Breast epithelium (tissue), 4 donors: ENCODE data around the gene C16orf96. TPM values are rescaled to one million over a fixed set of nuclear protein-coding genes. Genes with fewer than 3 reads are reported as not detected.
A peak's percentile ranks its signal among the peaks of the same experiment; 100 is the strongest.

ENCODE experiments used
- DNase-seq, 2 donors: peaks; one replicate each; pipeline ENCODE4 v3.0.0-alpha.2; 2019; ENCODE audit warnings: low spot score in 2 of 2
- H3K27ac ChIP-seq, 2 donors: fragments of 200-600 bp; sonication (generic) in 1 of 2; one replicate each; pipeline ENCODE4 v1.5.1; 2016 to 2019; ENCODE audit warnings: mild to moderate bottlenecking in 1 of 2
- H3K27me3 ChIP-seq, 2 donors: fragments of 200-600 bp; sonication (generic) in 1 of 2; one replicate each; pipeline versions ENCODE4 v1.5.1 to v1.6.0; 2017 to 2019; ENCODE audit warnings: control low read depth in 1 of 2, mild to moderate bottlenecking in 1 of 2
- H3K36me3 ChIP-seq: fragments of 200-600 bp; one replicate; pipeline ENCODE4 v1.5.1; 2019
- H3K4me1 ChIP-seq, 2 donors: fragments of 200-600 bp; sonication (generic); one replicate each; pipeline ENCODE4 v1.5.1; 2016 to 2019; ENCODE audit warnings: control low read depth in 1 of 2
- H3K4me3 ChIP-seq, 3 donors: fragments of 200-600 bp; sonication (generic); 1 replicate in 2 of 3; 2 replicates in 1 of 3; pipeline ENCODE4 v1.5.1; 2016 to 2019; ENCODE audit warnings: mild to moderate bottlenecking in 3 of 3, moderate library complexity in 2 of 3
- H3K9me3 ChIP-seq, 2 donors: fragments of 200-600 bp; sonication (generic) in 1 of 2; one replicate each; pipeline ENCODE4 v1.5.1; 2016 to 2019; ENCODE audit warnings: control low read depth in 1 of 2
- CTCF ChIP-seq, 3 donors: fragments of 450-650 bp; IDR thresholded peaks; one replicate each; pipeline ENCODE4 v1.5.1; 2016 to 2017; ENCODE audit warnings: antibody characterized with exemption in 3 of 3, mild to moderate bottlenecking in 3 of 3, moderate library complexity in 3 of 3
- POLR2A ChIP-seq: fragments of 450-650 bp; IDR thresholded peaks from one replicate; pipeline ENCODE4 v1.6.1; 2016; ENCODE audit warnings: antibody characterized with exemption, mild to moderate bottlenecking, moderate library complexity
- POLR2AphosphoS5 ChIP-seq, 3 donors: sonication (generic); formaldehyde crosslinking; IDR thresholded peaks; one replicate each; pipeline ENCODE4 v1.6.1; 2017; ENCODE audit warnings: antibody characterized with exemption in 3 of 3
- intact Hi-C: fragments of 100-400 bp; cut with DNase I; formaldehyde crosslinking; loops from one replicate; pipeline ENCODE4 v1.15.1; 2023; ENCODE audit warnings: low total_unique reads
- total RNA-seq, 3 donors: library from RNA; depleted of rRNA; stranded (reverse); fragments of >200 nt; gene quantifications; one replicate each; pipeline ENCODE4 v1.1.0, GENCODE V29; 2016

C16orf96 gene
- total RNA-seq, 3 donors from 2014 or later, result not detected

- H3K27ac ChIP-seq, result peak overlapping the region in 1 of 2 donors; percentile 23
- TF ChIP-seq POLR2AphosphoS5 (IDR thresholded peaks at IDR 0.05) (no peak), CTCF (IDR thresholded peaks at IDR 0.05) (no peak), POLR2A (no peak)
- no peak for DNase-seq
- intact Hi-C loops, result no loop called here
- no peak overlapping the region for H3K4me3 ChIP-seq
- peaks cover 7% of the 10 kb centered on the region for H3K36me3 ChIP-seq
- H3K4me1 ChIP-seq, result peaks cover 0 to 7% of the 10 kb centered on the region in 2 donors
- H3K9me3 ChIP-seq, result no peaks in the 10 kb centered on the region
- no peaks in the 10 kb centered on the region for H3K27me3 ChIP-seq
Measured at GRCh38 chr16:4513086-4513860, 42.9 kb upstream of the C16orf96 start.

GRCh38 chr16:4513881-4514280, 42.3 kb upstream of the C16orf96 start:
- Histone ChIP-seq H3K36me3 (peaks cover under 1% of the 10 kb centered on the region), H3K4me3 (no peak overlapping the region), H3K4me1 (peaks cover 0 to 7% of the 10 kb centered on the region in 2 donors), H3K27me3 (no peaks in the 10 kb centered on the region), H3K27ac (peak overlapping the region; percentile 58 to 78), H3K9me3 (no peaks in the 10 kb centered on the region)
- no peak for TF ChIP-seq POLR2AphosphoS5 (IDR thresholded peaks at IDR 0.05)
- no peak for TF ChIP-seq CTCF (IDR thresholded peaks at IDR 0.05)
- TF ChIP-seq POLR2A, result no peak
- intact Hi-C loops, result no loop called here
- no peak for DNase-seq

GRCh38 chr16:4514606-4515005, 41.5 kb upstream of the C16orf96 start:
- peak overlapping the region; percentile 58 to 78 for H3K27ac ChIP-seq
- intact Hi-C loops, result no loop called here

GRCh38 chr16:4515611-4516233, 40.4 kb upstream of the C16orf96 start:
- peaks cover 0 to 7% of the 10 kb centered on the region in 2 donors for H3K4me1 ChIP-seq

More at GRCh38 chr16:4514606-4515005, 41.5 kb upstream of the C16orf96 start:
- Histone ChIP-seq H3K4me1 (peaks cover 0 to 7% of the 10 kb centered on the region in 2 donors), H3K36me3 (no peaks in the 10 kb centered on the region), H3K9me3 (no peaks in the 10 kb centered on the region), H3K27me3 (no peaks in the 10 kb centered on the region), H3K4me3 (no peak overlapping the region)
- no peak for DNase-seq
- TF ChIP-seq CTCF (IDR thresholded peaks at IDR 0.05) (no peak), POLR2A (no peak), POLR2AphosphoS5 (IDR thresholded peaks at IDR 0.05) (no peak)

More at GRCh38 chr16:4515611-4516233, 40.4 kb upstream of the C16orf96 start:
- intact Hi-C loops, result no loop called here
- no peak overlapping the region for H3K4me3 ChIP-seq
- no peak for TF ChIP-seq CTCF (IDR thresholded peaks at IDR 0.05)
- no peaks in the 10 kb centered on the region for H3K27me3 ChIP-seq
- H3K36me3 ChIP-seq, result no peaks in the 10 kb centered on the region
- H3K9me3 ChIP-seq, result no peaks in the 10 kb centered on the region
- DNase-seq, result no peak
- peak overlapping the region in 1 of 2 donors; percentile 58 for H3K27ac ChIP-seq
